ENCODE measurements around the gene IQSEC3. TPM values are rescaled to one million over a fixed set of nuclear protein-coding genes. Genes with fewer than 3 reads are reported as not detected.

Gene IQSEC3
- total RNA-seq, 1 experiment from 2014 or later, result not detected

DNA sequence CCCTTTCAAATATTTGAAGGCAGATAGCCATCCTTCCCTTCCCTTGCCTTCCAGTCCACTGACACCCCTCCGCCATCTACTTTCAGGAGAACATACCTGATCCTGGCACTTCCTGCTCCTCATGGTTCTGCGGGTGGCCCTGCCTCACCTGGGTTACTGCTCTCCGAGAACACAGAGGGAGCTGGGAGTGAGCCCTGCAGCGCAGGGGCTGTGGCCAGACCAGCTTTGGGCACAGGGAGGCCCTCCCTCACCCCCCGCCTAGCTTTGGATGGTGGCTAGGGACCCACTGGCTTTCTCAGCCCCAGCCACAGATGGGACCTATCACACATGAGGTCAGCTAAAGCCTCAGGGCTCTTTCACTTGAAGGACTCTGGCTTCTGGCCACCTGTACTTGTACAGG is 12.4 kb downstream of the IQSEC3 start:
- CTCF ChIA-PET, result no interaction called here

DNA sequence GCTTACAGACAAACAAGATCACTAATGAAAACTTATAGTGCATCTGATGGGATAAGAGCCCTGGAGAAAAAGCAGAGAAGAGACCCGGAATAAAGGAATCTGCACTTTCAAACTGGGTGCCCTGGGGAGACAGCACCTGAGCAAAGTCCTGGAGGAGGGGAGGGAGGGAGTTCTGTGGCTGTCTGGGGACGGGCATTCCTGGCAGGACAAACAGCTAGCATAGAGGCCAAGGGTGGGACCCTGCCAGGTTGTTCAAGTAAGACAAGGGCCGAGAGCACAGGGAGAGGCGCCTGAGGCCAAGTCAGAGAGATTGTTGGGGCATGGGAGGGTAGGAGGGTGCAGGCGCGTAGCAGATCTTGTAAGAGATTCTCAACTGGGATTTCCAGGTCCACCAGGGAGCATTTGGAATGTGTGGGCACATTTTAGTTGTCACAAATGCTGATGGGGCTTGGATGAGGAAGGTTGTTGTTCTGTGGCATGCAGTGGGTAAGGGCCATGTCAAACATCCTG is 14.2 kb downstream of the IQSEC3 start:
- no peak overlapping the region for H3K4me3 ChIP-seq (ENCODE audit: low read depth, low read length, poor library complexity, severe bottlenecking)
- H3K27me3 ChIP-seq (replicated peaks; ENCODE audit: insufficient read depth, low read depth, low read length, poor library complexity), result no peaks in the 10 kb centered on the region
- TF ChIP-seq, protein P1, sequence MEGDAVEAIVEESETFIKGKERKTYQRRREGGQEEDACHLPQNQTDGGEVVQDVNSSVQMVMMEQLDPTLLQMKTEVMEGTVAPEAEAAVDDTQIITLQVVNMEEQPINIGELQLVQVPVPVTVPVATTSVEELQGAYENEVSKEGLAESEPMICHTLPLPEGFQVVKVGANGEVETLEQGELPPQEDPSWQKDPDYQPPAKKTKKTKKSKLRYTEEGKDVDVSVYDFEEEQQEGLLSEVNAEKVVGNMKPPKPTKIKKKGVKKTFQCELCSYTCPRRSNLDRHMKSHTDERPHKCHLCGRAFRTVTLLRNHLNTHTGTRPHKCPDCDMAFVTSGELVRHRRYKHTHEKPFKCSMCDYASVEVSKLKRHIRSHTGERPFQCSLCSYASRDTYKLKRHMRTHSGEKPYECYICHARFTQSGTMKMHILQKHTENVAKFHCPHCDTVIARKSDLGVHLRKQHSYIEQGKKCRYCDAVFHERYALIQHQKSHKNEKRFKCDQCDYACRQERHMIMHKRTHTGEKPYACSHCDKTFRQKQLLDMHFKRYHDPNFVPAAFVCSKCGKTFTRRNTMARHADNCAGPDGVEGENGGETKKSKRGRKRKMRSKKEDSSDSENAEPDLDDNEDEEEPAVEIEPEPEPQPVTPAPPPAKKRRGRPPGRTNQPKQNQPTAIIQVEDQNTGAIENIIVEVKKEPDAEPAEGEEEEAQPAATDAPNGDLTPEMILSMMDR (conservative IDR thresholded peaks at IDR 0.05; ENCODE audit: low read depth, low read length), result no peak
- TF ChIP-seq EZH2 (IDR thresholded peaks at IDR 0.05; ENCODE audit: borderline replicate concordance, low read depth, low read length, poor library complexity, severe bottlenecking), result no peak
- no peak overlapping the region for H3K27ac ChIP-seq (ENCODE audit: low read depth, low read length, poor library complexity, severe bottlenecking)
- peaks cover 4% of the 10 kb centered on the region for H3K4me1 ChIP-seq (ENCODE audit: insufficient read depth, low read length, poor library complexity, severe bottlenecking)
- intact Hi-C loops (cut with micrococcal nuclease; ENCODE audit: unreplicated experiment), result no loop called here
- no peaks in the 10 kb centered on the region for H3K9me3 ChIP-seq (ENCODE audit: low read depth, low read length, poor library complexity, severe bottlenecking)
- H3K36me3 ChIP-seq (ENCODE audit: insufficient read depth, low read length, poor library complexity, severe bottlenecking), result no peaks in the 10 kb centered on the region
- CTCF ChIA-PET, result no interaction called here
- DNase-seq (ENCODE audit: low spot score), result no peak
- POLR2A ChIA-PET (ENCODE audit: low non-redundant PET), result no interaction called here
- no TSS peak for BruUV-seq (replicated peaks)

More for the DNA sequence above, 12.4 kb downstream of the IQSEC3 start:
- Histone ChIP-seq H3K4me3 (ENCODE audit: low read depth, low read length, poor library complexity, severe bottlenecking) (no peak overlapping the region), H3K4me1 (ENCODE audit: insufficient read depth, low read length, poor library complexity, severe bottlenecking) (no peaks in the 10 kb centered on the region), H3K36me3 (ENCODE audit: insufficient read depth, low read length, poor library complexity, severe bottlenecking) (no peaks in the 10 kb centered on the region), H3K9me3 (ENCODE audit: low read depth, low read length, poor library complexity, severe bottlenecking) (no peaks in the 10 kb centered on the region), H3K27ac (ENCODE audit: low read depth, low read length, poor library complexity, severe bottlenecking) (no peak overlapping the region), H3K27me3 (replicated peaks; ENCODE audit: insufficient read depth, low read depth, low read length, poor library complexity) (no peaks in the 10 kb centered on the region)
- BruUV-seq (replicated peaks), result no TSS peak
- DNase-seq (ENCODE audit: low spot score), result no peak
- intact Hi-C loops (cut with micrococcal nuclease; ENCODE audit: unreplicated experiment), result no loop called here
- POLR2A ChIA-PET (ENCODE audit: low non-redundant PET), result no interaction called here
- TF ChIP-seq, protein P1 (conservative IDR thresholded peaks at IDR 0.05; ENCODE audit: low read depth, low read length), result no peak
- no peak for TF ChIP-seq EZH2 (IDR thresholded peaks at IDR 0.05; ENCODE audit: borderline replicate concordance, low read depth, low read length, poor library complexity, severe bottlenecking)

DNA sequence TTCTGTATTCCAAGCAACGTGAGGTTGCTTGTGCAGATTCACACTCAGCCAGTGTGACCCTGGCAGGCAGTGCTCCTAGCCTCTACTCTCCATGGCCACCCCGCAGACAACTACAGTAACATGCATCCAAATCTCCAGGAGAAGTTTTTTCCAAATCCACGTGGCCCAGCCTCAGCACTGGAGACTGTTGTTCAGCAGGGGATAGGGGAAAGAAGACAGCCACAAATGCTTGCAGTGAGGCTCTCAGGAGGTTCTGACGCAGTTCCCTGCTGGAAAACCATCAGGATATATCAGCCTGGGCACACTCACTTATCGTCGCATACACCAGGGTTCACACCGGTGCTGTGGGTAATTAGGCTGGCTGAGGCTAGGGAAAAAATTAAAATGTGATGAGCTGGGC is 16.2 kb downstream of the IQSEC3 start:
- Histone ChIP-seq H3K4me3 (ENCODE audit: low read depth, low read length, poor library complexity, severe bottlenecking) (no peak overlapping the region), H3K27me3 (replicated peaks; ENCODE audit: insufficient read depth, low read depth, low read length, poor library complexity) (no peaks in the 10 kb centered on the region), H3K4me1 (ENCODE audit: insufficient read depth, low read length, poor library complexity, severe bottlenecking) (peaks cover 7% of the 10 kb centered on the region), H3K36me3 (ENCODE audit: insufficient read depth, low read length, poor library complexity, severe bottlenecking) (no peaks in the 10 kb centered on the region), H3K9me3 (ENCODE audit: low read depth, low read length, poor library complexity, severe bottlenecking) (no peaks in the 10 kb centered on the region), H3K27ac (ENCODE audit: low read depth, low read length, poor library complexity, severe bottlenecking) (no peak overlapping the region)
- intact Hi-C loops (cut with micrococcal nuclease; ENCODE audit: unreplicated experiment), result no loop called here
- no peak for TF ChIP-seq EZH2 (IDR thresholded peaks at IDR 0.05; ENCODE audit: borderline replicate concordance, low read depth, low read length, poor library complexity, severe bottlenecking)
- TF ChIP-seq, protein P1 (conservative IDR thresholded peaks at IDR 0.05; ENCODE audit: low read depth, low read length), result no peak
- POLR2A ChIA-PET (ENCODE audit: low non-redundant PET), result no interaction called here
- no peak for DNase-seq (ENCODE audit: low spot score)
- CTCF ChIA-PET, result no interaction called here
- BruUV-seq (replicated peaks), result no TSS peak

All from A673 (cell line).